HepG2 (cell line): Measurements from ENCODE around the gene NPAS2. TPM values are rescaled to one million over a fixed set of nuclear protein-coding genes. Genes with fewer than 3 reads are reported as not detected.

Source experiments
- ATAC-seq: fragments of 200-7000 bp; cut with Tn5 transposase; 3 replicates; pipeline ENCODE4 v1.9.1; 2020; ENCODE audit warnings: mild to moderate bottlenecking, moderate library complexity
- BruUV-seq: library from RNA; stranded (reverse); fragments of 400-500 nt; replicated peaks from 2 replicates; lab custom pipeline; 2021; lab: Mats Ljungman, UMichigan
- CTCF ChIA-PET: fragments of 300-600 bp; formaldehyde crosslinking; extraction: SDS; loops from one replicate; lab custom pipeline; 2021; ENCODE audit warnings: low total read pairs, inconsistent platforms, low intra/inter-chr PET ratio; lab: Yijun Ruan, JAX
- POLR2A ChIA-PET: fragments of 350-600 bp; sonication (Branson Sonifier 250); formaldehyde crosslinking; loops from one replicate; lab custom pipeline; 2020; ENCODE audit warnings: antibody characterized with exemption, inconsistent platforms; lab: Yijun Ruan, JAX
- DNase-seq: peaks from one replicate; pipeline ENCODE4 v3.0.0-alpha.2; 2015; ENCODE audit warnings: low spot score
- FAIRE-seq: peaks from 3 replicates; lab custom pipeline; 2011; peaks lifted over from hg19 to GRCh38; lab: Jason Lieb, UNC
- H2AFZ ChIP-seq: one replicate; pipeline ENCODE4 v1.6.1; 2011; ENCODE audit warnings: low read length, inconsistent platforms
- H3K27ac ChIP-seq: fragments of 300-600 bp; 3 replicates; pipeline ENCODE4 v1.8.0; 2011; ENCODE audit warnings: mixed run types, mild to moderate bottlenecking, mixed read lengths, low read length, inconsistent platforms; ENCODE audit not compliant: insufficient read depth; ENCODE audit errors: extremely low read length
- H3K27me3 ChIP-seq, 2 experiments: fragments of 200-600 bp in 1 of 2; 2 replicates in 1 of 2; 3 replicates in 1 of 2; pipeline versions ENCODE4 v1.6.0 to v1.8.0; 2011; ENCODE audit warnings: low read length in 2 of 2, mild to moderate bottlenecking in 2 of 2, moderate library complexity in 2 of 2, inconsistent platforms in 1 of 2; ENCODE audit not compliant: insufficient read depth in 2 of 2, control insufficient read depth in 1 of 2
- H3K36me3 ChIP-seq, 2 experiments: fragments of 200-600 bp in 1 of 2; replicated peaks in 1 of 2; 2 replicates in 1 of 2; 3 replicates in 1 of 2; pipeline versions ENCODE4 v1.5.1 to v1.8.0; 2011; ENCODE audit warnings: low read length in 2 of 2, inconsistent platforms in 1 of 2; ENCODE audit not compliant: insufficient read depth in 2 of 2, control insufficient read depth in 1 of 2
- H3K4me1 ChIP-seq: 2 replicates; pipeline ENCODE4 v1.5.1; 2012; ENCODE audit warnings: low read length, inconsistent platforms; ENCODE audit not compliant: insufficient read depth
- H3K4me2 ChIP-seq: 2 replicates; pipeline ENCODE4 v1.6.0; 2011; ENCODE audit warnings: low read depth, low read length, inconsistent platforms
- H3K4me3 ChIP-seq, 3 experiments: fragments of 200-600 bp in 1 of 3; sonication (generic), shearing (Covaris generic) in 1 of 3; replicated peaks in 1 of 3; 2 replicates each; pipeline ENCODE4 v1.5.1; 2011 to 2016; ENCODE audit warnings: low read length in 3 of 3, inconsistent platforms in 2 of 3, low read depth in 2 of 3, mild to moderate bottlenecking in 2 of 3, control low read depth in 1 of 3, mixed read lengths in 1 of 3; ENCODE audit not compliant: insufficient read depth in 1 of 3
- H3K79me2 ChIP-seq: one replicate; pipeline ENCODE4 v1.6.1; 2011; ENCODE audit warnings: low read length, inconsistent platforms; ENCODE audit not compliant: insufficient read depth
- H3K9ac ChIP-seq: 2 replicates; pipeline ENCODE4 v1.6.0; 2011; ENCODE audit warnings: mild to moderate bottlenecking, low read depth, low read length, inconsistent platforms; ENCODE audit not compliant: insufficient read depth
- H3K9me3 ChIP-seq: 2 replicates; pipeline ENCODE4 v1.5.1; 2012; ENCODE audit warnings: mild to moderate bottlenecking, low read length
- H4K20me1 ChIP-seq: 2 replicates; pipeline ENCODE4 v1.6.0; 2011; ENCODE audit warnings: inconsistent platforms, mild to moderate bottlenecking, low read length, moderate library complexity; ENCODE audit not compliant: insufficient read depth
- ERF ChIP-seq: IDR thresholded peaks from 2 replicates; pipeline ENCODE4 v1.6.1; 2018; ENCODE audit warnings: missing biosample characterization, missing genetic modification reagents
- GABPA ChIP-seq, 2 experiments: IDR thresholded peaks; 2 replicates each; pipeline ENCODE4 v1.6.1; 2011 to 2016; ENCODE audit warnings: low read depth in 2 of 2, low read length in 1 of 2, missing biosample characterization in 1 of 2, missing genetic modification characterization in 1 of 2
- HNRNPUL1 ChIP-seq: fragments of 200-400 bp; formaldehyde crosslinking; IDR thresholded peaks from 2 replicates; pipeline ENCODE4 v1.6.1; 2017; ENCODE audit warnings: low read depth, mild to moderate bottlenecking, low read length, moderate library complexity
- NR1H2 ChIP-seq: sonication (generic); formaldehyde crosslinking; IDR thresholded peaks from 2 replicates; pipeline ENCODE4 v1.8.1; 2022; ENCODE audit warnings: low read depth, missing genetic modification reagents, borderline replicate concordance
- PREB ChIP-seq: sonication (generic); formaldehyde crosslinking; IDR thresholded peaks from 2 replicates; pipeline ENCODE4 v1.4.0; 2020; ENCODE audit warnings: missing genetic modification reagents
- ZNF503 ChIP-seq: sonication (generic); formaldehyde crosslinking; IDR thresholded peaks from 2 replicates; pipeline ENCODE4 v1.4.0; 2020; ENCODE audit warnings: missing genetic modification reagents
- ZNF567 ChIP-seq: sonication (generic); formaldehyde crosslinking; IDR thresholded peaks from 2 replicates; pipeline ENCODE4 v1.8.1; 2023; ENCODE audit warnings: mild to moderate bottlenecking, missing genetic modification reagents, borderline replicate concordance
- ZNF670 ChIP-seq: sonication (generic); formaldehyde crosslinking; IDR thresholded peaks from 2 replicates; pipeline ENCODE4 v1.8.0; 2022; ENCODE audit warnings: mild to moderate bottlenecking, missing genetic modification reagents, borderline replicate concordance
- ZNF713 ChIP-seq: sonication (generic); formaldehyde crosslinking; IDR thresholded peaks from 2 replicates; pipeline ENCODE4 v1.4.0; 2020; ENCODE audit warnings: mild to moderate bottlenecking, missing genetic modification reagents
- ZNF770 ChIP-seq: sonication (generic); formaldehyde crosslinking; IDR thresholded peaks from 2 replicates; pipeline ENCODE4 v1.5.0; 2020; ENCODE audit warnings: mild to moderate bottlenecking, missing genetic modification reagents
- ZNF773 ChIP-seq: sonication (generic); formaldehyde crosslinking; IDR thresholded peaks from 2 replicates; pipeline ENCODE4 v1.4.0; 2020; ENCODE audit warnings: missing genetic modification reagents, borderline replicate concordance
- ZSCAN30 ChIP-seq: sonication (generic); formaldehyde crosslinking; IDR thresholded peaks from 2 replicates; pipeline ENCODE4 v1.5.0; 2020; ENCODE audit warnings: mild to moderate bottlenecking, missing genetic modification reagents
- WGBS: methylation state at CpG from one replicate; pipeline ENCODE4 v1.1.6; 2017; ENCODE audit warnings: low lambda C conversion rate; 5-methylcytosine and 5-hydroxymethylcytosine counted together
- in situ Hi-C: cut with HindIII; loops from 2 replicates; pipeline ENCODE4 v1.10.0; 2017; ENCODE audit warnings: low pct_unique_long_range_greater_than_20kb; ENCODE audit not compliant: extremely low pct_ligation_motif_present
- intact Hi-C: fragments of 100-400 bp; cut with micrococcal nuclease; formaldehyde crosslinking; loops from one replicate; pipeline ENCODE4 v1.10.0; 2022; ENCODE audit not compliant: unreplicated experiment
- polyA plus RNA-seq, 8 experiments: library from polyadenylated mRNA; depleted of rRNA in 3 of 8; stranded (reverse) in 7 of 8; unstranded in 1 of 8; fragments of >200 nt; fragmentation: Illumina TruSeq in 4 of 8; extraction: Trizol in 4 of 8; gene quantifications; 2 replicates each; pipeline versions ENCODE4 v1.2.1 to v1.2.3, GENCODE V29; 2011 to 2016; ENCODE audit warnings: low read depth in 4 of 8, missing spikeins in 1 of 8, mixed read lengths in 1 of 8; ENCODE audit not compliant: insufficient read depth in 1 of 8
- total RNA-seq, 5 experiments: library from RNA; depleted of rRNA; stranded (reverse); fragments of >200 nt; fragmentation: Illumina TruSeq; extraction: Trizol; gene quantifications; 2 replicates each; pipeline ENCODE4 v1.2.3, GENCODE V29; 2016; ENCODE audit warnings: low read depth in 1 of 5

Gene NPAS2
- total and polyA plus RNA-seq, 2 of the 13 experiments (the other 11 are each of a cell fraction or from before 2014, with no cell fraction given), result 14.8 to 37.5 TPM

- Histone ChIP-seq H3K36me3 (peaks cover 7 to 33% of the 10 kb centered on the region in 2 experiments), H4K20me1 (peaks cover 24% of the 10 kb centered on the region), H3K27ac (no peak overlapping the region), H3K4me3 (no peak overlapping the region), H3K79me2 (peaks cover 86% of the 10 kb centered on the region), H3K4me2 (no peak overlapping the region), H3K27me3 (no peaks in the 10 kb centered on the region), H3K9me3 (no peaks in the 10 kb centered on the region), H3K4me1 (peaks cover 6% of the 10 kb centered on the region; the same call in 1 of the 2 replicates), H3K9ac (no peak overlapping the region), H2AFZ (no peak overlapping the region)
- intact Hi-C loops (no loop called here), in situ Hi-C loops (no loop called here)
- FAIRE-seq (no peak), ATAC-seq (no peak), DNase-seq (no peak)
- TF ChIP-seq NR1H2 (CRISPR knock-in tag) (no peak), ZNF567 (CRISPR knock-in tag) (no peak), ZNF773 (no peak)
- CTCF ChIA-PET, result no interaction called here
- WGBS, result 94% methylated on average over 16 of the region's 16 CpGs
- no TSS peak for BruUV-seq
- POLR2A ChIA-PET, result interaction anchor here (0.8 kb wide), 1 partner anchor 9 kb away, joined by 3 read pairs; no protein-coding TSS in a partner anchor
These were observed 15.2 kb downstream of the NPAS2 start for GRCh38 chr2:100835006-100835659.

- Histone ChIP-seq H3K4me1 (peaks cover 25% of the 10 kb centered on the region), H3K27me3 (no peaks in the 10 kb centered on the region), H3K9me3 (peaks cover 10% of the 10 kb centered on the region; the same call in 1 of the 2 replicates), H3K4me2 (no peak overlapping the region), H3K4me3 (no peak overlapping the region), H3K36me3 (peaks cover 3 to 34% of the 10 kb centered on the region in 2 experiments), H2AFZ (no peak overlapping the region), H4K20me1 (peaks cover 33% of the 10 kb centered on the region; the same call in 1 of the 2 replicates), H3K27ac (no peak overlapping the region), H3K9ac (no peak overlapping the region), H3K79me2 (peaks cover 87% of the 10 kb centered on the region)
- ChIA-PET CTCF (no interaction called here), POLR2A (no interaction called here)
- WGBS, result 92% methylated on average over 7 of the region's 7 CpGs
- in situ Hi-C loops (no loop called here), intact Hi-C loops (no loop called here)
- BruUV-seq, result no TSS peak
- ATAC-seq (no peak), FAIRE-seq (no peak), DNase-seq (no peak)
- TF ChIP-seq ZNF503 (CRISPR knock-in tag) (no peak), PREB (no peak), ZSCAN30 (CRISPR knock-in tag) (no peak), ERF (CRISPR knock-in tag) (no peak), ZNF770 (no peak), ZNF670 (no peak), ZNF713 (CRISPR knock-in tag) (no peak), HNRNPUL1 (no peak), GABPA (IDR thresholded peaks at IDR 0.05; ENCODE audit: low read depth, low read length) (no peak), GABPA (CRISPR knock-in tag; IDR thresholded peaks at IDR 0.05; ENCODE audit: low read depth) (no peak)
These were observed 20.6 kb downstream of the NPAS2 start for GRCh38 chr2:100840519-100840918.
